GM18873 (cell line): ENCODE data around the gene CD68.
A peak's percentile ranks its signal among the peaks of the same experiment; 100 is the strongest.
"Not testable (repeated sequence)": the region's sequence is repeated elsewhere in the genome, so short reads cannot be mapped to it uniquely, and the experiment has no call there.

Source experiments
- ATAC-seq: cut with Tn5 transposase; IDR thresholded peaks from one replicate; pipeline ENCODE4 v1.9.1; 2021; ENCODE audit warnings: mild to moderate bottlenecking, moderate library complexity, moderate number of reproducible peaks; ENCODE audit not compliant: unreplicated experiment, low FRiP score

CD68 gene

DNA sequence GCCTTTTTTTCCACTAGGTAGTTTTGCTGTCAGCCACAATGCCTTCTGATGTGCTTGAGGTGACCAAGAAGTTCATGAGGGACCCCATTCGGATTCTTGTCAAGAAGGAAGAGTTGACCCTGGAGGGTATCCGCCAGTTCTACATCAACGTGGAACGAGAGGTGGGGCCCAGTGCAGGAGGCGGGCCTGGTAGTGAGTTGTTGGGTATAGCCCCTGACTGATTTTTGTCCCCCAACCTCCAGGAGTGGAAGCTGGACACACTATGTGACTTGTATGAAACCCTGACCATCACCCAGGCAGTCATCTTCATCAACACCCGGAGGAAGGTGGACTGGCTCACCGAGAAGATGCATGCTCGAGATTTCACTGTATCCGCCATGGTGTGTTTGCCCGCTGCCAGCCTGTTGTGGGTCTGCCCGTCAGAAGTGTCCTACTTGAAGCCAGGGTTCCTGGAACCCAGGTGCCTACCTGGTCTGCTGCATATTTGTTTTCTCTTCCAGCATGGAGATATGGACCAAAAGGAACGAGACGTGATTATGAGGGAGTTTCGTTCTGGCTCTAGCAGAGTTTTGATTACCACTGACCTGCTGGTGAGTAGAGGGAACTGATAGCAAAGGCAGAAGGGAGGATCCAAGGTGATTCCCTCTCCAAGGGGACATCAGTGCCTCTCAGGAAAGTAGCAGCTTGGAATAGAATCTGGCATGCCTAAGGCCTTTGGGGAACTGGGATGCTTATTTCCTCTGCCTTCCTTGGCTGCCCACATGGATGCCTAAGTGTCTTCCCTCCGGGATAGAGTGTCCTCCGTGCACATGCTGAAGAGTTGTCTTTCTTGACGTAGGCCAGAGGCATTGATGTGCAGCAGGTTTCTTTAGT lies 1.9 kb upstream of the CD68 start:
- ATAC-seq, result no peak

DNA sequence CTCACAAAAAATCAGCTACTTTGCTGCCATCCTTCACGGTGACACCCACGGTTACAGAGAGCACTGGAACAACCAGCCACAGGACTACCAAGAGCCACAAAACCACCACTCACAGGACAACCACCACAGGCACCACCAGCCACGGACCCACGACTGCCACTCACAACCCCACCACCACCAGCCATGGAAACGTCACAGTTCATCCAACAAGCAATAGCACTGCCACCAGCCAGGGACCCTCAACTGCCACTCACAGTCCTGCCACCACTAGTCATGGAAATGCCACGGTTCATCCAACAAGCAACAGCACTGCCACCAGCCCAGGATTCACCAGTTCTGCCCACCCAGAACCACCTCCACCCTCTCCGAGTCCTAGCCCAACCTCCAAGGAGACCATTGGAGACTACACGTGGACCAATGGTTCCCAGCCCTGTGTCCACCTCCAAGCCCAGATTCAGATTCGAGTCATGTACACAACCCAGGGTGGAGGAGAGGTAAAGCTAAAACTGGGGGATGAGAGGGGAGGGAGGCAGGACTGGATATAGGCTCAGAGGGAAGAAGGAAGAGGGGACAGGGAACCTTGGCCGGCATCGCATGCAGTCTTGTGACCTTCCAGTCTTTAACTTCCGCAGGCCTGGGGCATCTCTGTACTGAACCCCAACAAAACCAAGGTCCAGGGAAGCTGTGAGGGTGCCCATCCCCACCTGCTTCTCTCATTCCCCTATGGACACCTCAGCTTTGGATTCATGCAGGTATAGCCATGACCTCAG lies 581 bp downstream of the CD68 start:
- no peak for ATAC-seq

DNA sequence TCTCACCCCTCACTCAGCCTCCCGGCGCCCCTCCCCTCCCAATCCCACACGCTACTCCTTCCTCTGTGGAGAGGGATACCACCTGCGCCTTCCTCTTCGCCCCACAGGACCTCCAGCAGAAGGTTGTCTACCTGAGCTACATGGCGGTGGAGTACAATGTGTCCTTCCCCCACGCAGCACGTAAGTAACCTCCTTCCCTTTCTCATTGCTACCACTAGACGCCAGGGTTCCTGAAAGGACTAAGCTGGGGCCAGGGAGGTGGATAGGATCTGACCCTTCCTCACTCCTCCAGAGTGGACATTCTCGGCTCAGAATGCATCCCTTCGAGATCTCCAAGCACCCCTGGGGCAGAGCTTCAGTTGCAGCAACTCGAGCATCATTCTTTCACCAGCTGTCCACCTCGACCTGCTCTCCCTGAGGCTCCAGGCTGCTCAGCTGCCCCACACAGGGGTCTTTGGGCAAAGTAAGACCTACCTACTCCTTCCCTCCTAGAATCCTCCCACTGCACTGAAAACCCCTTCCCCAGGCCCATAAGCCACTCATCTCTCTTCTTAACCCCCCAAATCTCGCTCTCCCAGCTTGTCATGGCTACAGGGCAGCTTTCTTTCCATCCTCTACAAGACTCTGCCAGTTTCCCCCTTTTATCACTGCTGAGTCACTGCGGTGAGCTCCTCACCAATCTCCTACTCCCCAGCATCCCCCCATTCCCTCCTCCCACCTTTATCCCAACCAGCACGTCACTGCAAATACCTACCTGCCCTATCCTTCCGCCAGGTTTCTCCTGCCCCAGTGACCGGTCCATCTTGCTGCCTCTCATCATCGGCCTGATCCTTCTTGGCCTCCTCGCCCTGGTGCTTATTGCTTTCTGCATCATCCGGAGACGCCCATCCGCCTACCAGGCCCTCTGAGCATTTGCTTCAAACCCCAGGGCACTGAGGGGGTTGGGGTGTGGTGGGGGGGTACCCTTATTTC lies 1.5 kb downstream of the CD68 start:
- ATAC-seq, result no peak

DNA sequence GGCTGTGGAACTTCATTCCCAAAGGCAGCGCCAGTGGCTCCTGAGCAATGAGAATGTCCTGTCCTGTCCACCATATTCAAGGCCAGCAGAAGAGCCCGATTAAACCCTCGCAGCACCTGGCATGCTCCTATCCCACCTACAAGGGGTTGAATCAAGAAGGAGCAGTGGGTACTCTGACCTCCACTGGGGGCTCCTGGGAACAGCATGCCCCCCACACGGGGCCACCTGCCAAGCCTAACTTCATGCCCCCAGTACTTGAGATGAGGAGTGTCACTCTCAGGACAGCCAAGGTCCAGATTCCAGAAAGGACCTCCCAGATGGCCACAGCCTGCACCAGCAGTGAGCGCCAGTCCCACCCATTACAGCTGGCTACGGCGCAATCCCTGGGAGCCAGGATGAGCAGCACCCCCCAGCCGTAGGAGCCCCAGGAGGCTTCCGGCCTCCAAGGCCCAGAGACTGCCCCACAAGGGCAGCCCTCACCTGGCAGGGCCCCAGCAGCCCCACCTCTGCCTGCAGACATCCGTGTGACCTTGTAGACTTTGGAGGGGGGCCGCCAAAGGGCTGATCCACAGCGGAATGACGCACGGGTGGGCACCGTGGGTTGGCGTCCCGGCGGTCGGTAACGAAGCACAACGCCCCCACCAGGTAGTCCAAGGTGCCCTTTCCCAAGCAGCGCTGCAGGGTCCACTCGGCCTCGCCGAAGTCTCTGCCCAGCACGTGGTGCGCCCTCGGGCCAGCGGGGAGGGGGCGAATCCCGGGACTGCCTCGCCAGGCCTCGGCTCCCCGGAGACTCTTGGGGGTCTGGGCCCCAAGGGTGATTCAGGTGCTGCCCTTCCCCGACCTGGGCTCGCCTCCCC lies 3.2 kb downstream of the CD68 start:
- no peak for ATAC-seq

DNA sequence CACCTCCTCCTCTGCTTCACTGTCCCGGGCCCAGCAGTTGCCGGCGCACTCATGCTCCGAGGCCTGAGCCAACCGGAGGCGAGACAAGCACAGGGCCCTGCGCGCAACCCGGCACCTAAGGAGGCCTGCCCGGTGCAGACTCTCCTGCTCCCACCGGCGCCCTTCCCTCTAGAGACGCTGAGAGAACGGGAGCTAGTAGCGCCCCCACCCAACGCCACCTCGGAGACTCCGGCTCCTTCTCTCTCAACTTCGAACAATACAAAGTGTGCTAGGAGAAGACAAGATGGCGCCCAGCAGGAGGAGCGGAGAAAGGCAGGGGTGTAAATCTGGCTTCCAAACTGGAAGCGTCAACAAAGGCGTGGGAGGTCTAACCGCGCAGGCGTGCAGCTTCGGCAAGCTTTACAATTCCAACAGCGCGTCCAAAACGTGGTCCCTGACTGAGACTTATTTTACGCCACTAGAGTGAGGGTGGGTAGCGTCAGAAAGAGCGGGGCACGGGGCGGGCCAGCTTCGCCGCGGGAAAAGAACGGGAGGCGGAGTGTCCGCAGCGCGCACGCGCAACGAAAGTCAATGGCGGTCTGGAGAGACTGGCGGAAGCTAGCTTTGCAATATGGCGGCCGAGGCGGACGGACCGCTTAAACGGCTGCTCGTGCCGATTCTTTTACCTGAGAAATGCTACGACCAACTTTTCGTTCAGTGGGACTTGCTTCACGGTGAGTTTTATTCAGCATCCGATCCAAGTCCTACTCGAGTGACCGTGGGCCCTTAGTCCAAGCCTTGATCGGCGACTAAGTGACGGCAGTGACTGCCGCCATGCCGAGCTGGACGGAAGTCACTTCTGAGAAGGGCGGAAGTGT lies 4.0 kb downstream of the CD68 start, which contains the start of gene MPDU1:
TSS of gene MPDU1 (plus strand) at position 600 of the 857 bp plus-strand sequence. CDS start at position 611, 11 bp downstream.
- ATAC-seq, result peak; percentile 65

DNA sequence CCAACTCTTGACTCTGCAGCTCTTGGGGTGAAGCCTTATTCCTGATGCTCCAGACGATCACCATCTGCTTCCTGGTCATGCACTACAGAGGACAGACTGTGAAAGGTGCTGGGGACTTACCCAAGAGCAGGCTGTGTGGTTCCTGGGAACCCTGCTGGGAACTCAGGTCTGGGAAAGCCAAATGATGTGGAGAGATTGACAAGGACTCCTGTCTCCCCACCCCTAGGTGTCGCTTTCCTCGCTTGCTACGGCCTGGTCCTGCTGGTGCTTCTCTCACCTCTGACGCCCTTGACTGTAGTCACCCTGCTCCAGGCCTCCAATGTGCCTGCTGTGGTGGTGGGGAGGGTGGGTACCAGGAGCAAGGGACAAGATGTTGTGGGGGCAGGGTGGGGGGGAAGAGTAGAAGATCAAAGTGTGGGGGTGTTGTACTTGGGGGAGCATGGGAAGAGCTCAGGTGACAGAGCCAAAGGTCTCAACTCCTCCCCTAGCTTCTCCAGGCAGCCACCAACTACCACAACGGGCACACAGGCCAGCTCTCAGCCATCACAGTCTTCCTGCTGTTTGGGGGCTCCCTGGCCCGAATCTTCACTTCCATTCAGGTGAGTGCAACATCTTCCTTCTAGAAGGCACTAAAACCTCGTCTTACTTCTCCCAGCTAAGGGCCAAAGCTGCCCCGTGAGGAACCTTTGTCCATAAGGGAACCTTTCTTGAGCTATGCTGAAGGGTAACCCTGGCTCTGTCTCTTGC lies 7.4 kb downstream of the CD68 start:
- no peak for ATAC-seq

DNA sequence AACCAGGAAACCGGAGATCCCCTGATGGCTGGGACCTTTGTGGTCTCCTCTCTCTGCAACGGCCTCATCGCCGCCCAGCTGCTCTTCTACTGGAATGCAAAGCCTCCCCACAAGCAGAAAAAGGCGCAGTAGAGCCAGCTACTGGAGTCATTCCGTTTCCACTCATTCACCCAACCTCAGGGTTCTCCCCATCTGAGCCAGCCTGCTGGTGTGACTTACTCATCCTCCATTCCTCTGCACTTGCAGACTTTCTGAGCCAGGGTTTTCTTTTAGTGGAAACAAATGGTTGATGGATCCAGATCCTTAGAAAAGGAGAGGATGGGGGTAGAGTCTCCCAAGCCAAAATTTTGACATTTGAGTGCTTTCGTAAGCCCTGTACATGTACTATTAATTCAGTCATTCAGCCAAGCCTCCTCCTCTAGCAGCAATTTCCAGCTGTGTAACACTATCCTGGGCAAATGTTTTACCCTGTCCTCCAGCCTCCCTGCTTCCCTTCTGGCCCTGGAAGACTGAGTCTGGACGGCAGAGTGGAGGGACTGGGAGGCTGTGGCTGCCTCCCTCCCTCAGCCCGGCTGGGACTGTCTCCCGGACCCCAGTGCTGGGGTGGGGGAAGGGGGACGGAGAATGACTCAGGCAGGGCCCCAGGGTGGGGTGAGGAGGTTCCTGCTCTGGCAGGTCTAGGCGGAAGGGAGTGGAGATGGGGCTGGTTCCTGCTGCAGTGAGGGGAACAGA lies 8.1 kb downstream of the CD68 start:
- no peak for ATAC-seq

DNA sequence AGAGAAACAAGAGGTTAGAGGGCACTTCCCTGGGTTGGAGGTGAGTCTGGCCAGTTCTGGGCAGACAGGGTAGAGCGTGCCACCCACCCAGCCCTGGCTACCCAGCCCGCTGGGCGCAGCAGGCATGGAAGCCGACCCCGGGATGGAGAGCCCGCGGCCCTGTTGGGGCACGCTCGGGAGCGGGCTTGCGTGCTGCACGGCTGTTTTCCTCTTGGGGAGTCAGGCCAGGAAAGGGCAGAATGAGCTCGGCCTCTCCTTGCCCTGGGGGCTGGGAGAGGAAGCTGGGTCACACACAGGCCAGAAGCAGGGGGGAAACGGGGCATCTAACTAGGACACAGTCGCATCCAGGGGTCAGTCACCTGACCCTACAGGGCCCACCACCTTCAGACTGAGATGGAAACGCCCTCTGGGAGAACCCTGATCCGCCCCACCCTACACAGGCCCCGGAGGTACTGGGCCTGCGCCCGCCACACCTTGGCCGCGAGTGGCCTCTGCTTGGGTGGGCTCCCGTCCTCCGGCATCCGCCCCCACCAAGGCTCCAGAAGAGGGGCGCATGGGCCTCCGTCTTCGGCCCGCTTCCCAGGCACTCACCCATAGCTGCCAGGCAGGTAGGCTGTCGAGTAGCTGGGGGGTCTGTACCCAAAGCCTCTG lies 9.2 kb downstream of the CD68 start:
- ATAC-seq, result no peak

DNA sequence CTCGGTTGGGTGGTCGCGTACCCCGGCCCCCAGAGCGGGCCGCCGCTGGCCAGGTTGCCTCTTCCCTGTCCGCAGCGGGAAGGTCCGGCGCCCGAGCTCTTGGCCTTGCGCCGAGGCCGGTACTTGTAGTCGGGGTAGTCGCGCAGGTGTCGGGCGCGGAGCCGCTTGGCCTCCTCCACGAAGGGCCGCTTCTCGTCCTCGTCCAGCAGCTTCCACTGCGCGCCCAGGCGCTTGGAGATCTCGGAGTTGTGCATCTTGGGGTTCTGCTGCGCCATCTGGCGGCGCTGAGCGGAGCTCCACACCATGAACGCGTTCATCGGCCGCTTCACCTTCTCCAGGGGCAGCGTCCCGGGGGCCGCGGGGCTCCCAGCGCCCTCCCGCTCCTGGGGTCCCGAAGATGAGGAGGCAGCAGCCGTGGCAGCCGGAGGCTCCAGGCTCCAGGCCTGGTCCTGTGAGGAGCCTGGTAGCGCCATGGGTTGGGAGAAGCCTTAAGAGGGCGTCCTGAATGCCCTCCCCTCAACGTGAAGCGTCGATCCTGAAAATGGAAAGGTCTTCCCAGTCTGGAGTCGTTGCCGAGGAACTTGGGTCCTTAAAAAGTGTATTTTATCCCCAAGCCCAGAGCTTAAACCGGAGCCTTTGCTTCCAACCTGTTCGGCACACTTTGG lies 9.9 kb downstream of the CD68 start:
- no peak for ATAC-seq

DNA sequence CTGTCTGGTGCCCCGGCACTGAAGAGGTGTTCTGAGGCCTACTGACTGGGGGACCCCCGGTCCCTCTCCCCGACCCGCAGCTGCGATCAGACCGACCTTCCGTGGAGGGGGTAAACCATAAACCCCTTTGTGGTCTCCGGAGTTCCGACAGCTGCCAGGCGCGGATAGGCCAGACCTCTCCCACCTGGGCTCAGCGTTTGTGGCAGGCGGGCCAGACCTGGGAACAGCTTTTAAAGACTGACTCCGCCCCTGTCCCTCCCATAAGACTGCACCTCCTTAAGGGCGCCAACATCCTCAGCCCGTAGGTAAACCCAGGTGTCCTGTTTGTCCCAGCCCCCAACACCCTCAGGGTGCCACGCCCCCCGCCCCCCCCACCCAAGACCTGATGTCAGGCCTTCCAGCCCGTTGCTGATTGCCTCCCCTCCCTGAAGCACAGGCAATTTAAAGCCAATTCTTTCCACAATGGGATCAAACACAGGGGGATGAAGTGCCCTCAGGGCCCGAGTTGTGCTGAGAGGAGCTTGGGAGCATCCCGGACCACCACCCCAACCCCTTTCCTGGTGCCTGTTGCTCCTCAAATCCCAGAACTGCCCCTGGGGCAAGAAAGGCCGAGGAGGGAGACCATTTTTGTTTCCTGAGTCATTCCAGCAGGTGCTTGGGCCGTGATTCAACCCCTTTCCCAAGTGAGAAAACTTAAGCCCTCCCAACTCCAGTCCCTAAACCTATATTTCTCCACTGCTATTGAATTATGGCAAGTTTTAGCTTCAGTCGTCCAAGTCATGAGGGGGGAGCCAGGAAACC lies 10.7 kb downstream of the CD68 start, which contains the start of gene SOX15:
TSS of gene SOX15 (minus strand) at position 204 of the 801 bp plus-strand sequence. CDS start 418 bp downstream, outside the sequence.
- ATAC-seq, result no peak

DNA sequence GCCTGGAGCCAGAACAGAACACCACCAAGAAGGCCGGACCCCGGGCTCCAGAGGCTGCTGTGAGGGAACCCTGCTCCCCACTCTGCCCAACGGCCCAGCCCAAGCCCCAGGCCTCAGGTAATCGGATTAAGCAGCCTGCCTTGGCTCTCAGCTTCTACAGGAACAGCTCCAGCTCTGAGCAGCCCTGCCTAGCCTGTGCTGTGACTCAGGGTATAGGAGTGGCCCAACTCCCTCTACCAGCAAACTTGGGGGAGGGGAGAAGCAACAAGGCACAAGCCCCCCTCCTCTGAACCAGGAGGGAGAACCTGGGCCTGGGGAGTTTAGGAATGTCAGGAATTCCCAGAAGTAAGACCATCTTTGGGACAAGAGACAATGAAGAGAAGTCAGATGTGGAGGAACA lies 11.3 kb downstream of the CD68 start:
- ATAC-seq, result no peak

DNA sequence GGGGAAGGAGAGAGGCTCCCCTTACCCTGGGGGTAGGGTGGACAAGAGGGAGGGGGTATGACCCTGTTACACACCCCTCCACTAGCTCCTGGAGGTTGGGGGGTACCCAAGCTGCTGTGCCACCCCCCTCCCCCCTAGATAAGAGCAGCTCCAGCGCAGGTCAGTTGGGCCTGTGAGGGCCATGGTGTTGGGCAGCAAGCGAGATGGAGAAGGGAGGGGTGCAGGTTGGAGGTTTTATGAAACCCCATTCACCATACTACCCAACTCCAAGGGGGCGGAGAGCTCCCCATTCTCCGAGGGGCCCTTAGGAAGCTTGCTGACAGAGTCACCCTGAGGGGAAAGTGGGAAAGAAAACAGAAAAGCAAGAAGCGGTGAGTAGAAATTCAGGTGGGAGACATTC lies 12.2 kb downstream of the CD68 start:
- ATAC-seq, result no peak

DNA sequence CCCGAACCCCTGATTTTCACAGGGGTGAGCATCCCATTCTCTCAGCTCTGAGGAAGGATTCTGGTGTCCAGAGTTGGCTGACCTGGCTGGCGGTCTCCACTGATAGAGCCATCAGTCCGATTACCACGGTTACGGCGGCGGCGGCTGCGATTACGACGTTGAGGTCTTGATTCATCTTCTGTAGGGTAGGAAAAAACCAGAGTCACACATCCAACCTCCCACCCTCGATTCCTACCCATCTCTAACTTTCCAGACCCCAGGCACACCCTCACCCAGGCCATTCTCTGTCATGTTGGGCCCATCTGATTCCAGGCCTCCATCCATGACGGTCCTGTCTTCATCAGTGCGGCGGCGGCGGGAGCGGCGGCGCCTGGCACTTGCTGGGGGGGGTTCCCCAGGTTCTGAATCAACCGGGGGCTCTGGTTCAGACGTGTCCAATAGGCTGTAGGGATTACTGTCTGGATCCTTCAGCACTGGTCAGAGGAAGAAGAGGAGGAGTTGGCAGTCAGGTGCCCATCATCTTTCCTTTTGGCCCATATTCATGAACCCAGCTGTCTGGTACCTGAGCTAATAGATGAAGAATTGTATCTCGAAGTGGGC lies 13.1 kb downstream of the CD68 start:
- no peak for ATAC-seq

DNA sequence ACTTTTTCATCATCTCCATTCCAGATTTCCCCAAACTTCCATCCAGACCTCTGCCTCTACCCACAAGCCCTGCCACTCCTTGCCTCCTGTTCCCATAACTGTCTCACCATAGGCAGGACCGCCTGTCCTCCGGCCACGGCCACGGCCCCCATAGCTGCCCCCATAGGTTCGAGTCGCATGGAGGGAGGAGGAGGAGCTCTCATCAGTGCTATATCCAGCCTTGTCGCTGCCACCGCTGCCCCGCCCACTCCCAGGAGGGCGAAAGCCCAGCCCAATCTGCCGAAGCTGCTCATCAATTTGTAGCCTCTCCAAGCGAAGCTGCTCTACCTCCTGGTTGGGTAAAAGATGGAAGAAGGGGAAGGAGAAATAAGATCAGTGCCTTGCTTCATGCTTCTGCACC lies 13.9 kb downstream of the CD68 start:
- ATAC-seq, result no peak

DNA sequence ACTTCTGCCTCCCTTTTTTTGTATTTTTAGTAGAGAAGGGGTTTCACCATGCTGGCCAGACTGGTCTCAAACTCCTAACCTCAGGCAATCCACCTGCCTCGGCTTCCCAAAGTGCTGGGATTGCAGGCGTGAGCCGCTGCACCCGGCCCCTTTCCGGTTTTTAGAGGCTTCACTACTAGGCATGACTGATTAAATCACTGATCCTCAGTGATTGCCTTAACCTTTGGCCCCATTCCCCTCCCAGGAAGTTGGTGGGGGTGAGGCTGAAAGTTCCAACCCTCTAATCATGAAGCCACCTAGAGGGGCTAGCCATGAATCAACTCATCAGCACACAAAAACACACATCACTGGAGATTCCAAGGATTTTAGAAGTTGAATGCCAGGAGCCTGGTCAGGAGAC lies 18.1 kb downstream of the CD68 start:
- not testable (repeated sequence) for ATAC-seq
